Fibroblast of lung (primary cell): ENCODE results near the gene WDR93. TPM values are rescaled to one million over a fixed set of nuclear protein-coding genes. Genes with fewer than 3 reads are reported as not detected.

Source experiments
- DNase-seq, 2 donors: peaks; one replicate each; pipeline versions ENCODE4 v3.0.0 to v3.0.0-alpha.2; 2010; ENCODE audit warnings: low read depth in 2 of 2
- H2AFZ ChIP-seq: 2 replicates; pipeline ENCODE4 v1.5.1; 2012; ENCODE audit warnings: low read length, control low read depth, inconsistent platforms
- H3K27ac ChIP-seq: 2 replicates; pipeline ENCODE4 v1.5.1; 2011; ENCODE audit warnings: low read length, control low read depth; ENCODE audit not compliant: insufficient read depth
- H3K27me3 ChIP-seq: 2 replicates; pipeline ENCODE4 v1.5.1; 2011; ENCODE audit warnings: mild to moderate bottlenecking, low read length; ENCODE audit not compliant: control insufficient read depth, insufficient read depth
- H3K36me3 ChIP-seq: 2 replicates; pipeline ENCODE4 v1.5.1; 2011; ENCODE audit warnings: low read length; ENCODE audit not compliant: control insufficient read depth, insufficient read depth
- H3K4me1 ChIP-seq: 2 replicates; pipeline ENCODE4 v1.5.1; 2011; ENCODE audit warnings: low read length; ENCODE audit not compliant: control insufficient read depth, insufficient read depth; ENCODE audit errors: extremely low read depth
- H3K4me2 ChIP-seq: 2 replicates; pipeline ENCODE4 v1.5.1; 2011; ENCODE audit warnings: low read length, control low read depth; ENCODE audit not compliant: insufficient read depth; ENCODE audit errors: extremely low read depth
- H3K4me3 ChIP-seq, 4 experiments: fragments of 200-600 bp in 1 of 4; sonication (generic) in 1 of 4; replicated peaks in 1 of 4; 2 replicates each; pipeline ENCODE4 v1.5.1; 2011 to 2016; ENCODE audit warnings: low read length in 4 of 4, low read depth in 3 of 4, mild to moderate bottlenecking in 3 of 4, control low read depth in 2 of 4, inconsistent platforms in 1 of 4, mixed read lengths in 1 of 4; ENCODE audit not compliant: insufficient read depth in 1 of 4; ENCODE audit errors: control extremely low read depth in 1 of 4
- H3K79me2 ChIP-seq: 2 replicates; pipeline ENCODE4 v1.5.1; 2012; ENCODE audit warnings: mild to moderate bottlenecking, low read length, inconsistent platforms; ENCODE audit not compliant: control insufficient read depth, insufficient read depth
- H3K9ac ChIP-seq: 2 replicates; pipeline ENCODE4 v1.5.1; 2011; ENCODE audit warnings: mild to moderate bottlenecking, low read length, control low read depth; ENCODE audit not compliant: insufficient read depth
- H3K9me3 ChIP-seq: 2 replicates; pipeline ENCODE4 v1.5.1; 2012; ENCODE audit warnings: low read depth, low read length; ENCODE audit not compliant: control insufficient read depth, insufficient read depth
- H4K20me1 ChIP-seq: 2 replicates; pipeline ENCODE4 v1.5.1; 2011; ENCODE audit warnings: low read length; ENCODE audit not compliant: control insufficient read depth, insufficient read depth; ENCODE audit errors: extremely low read depth
- EZH2 ChIP-seq: IDR thresholded peaks from 2 replicates; pipeline ENCODE4 v1.5.1; 2012; ENCODE audit warnings: low read length, control low read depth, mild to moderate bottlenecking; ENCODE audit errors: missing control alignments
- polyA plus RNA-seq, 2 donors: library from polyadenylated mRNA; depleted of rRNA in 1 of 2; stranded (reverse) in 1 of 2; unstranded in 1 of 2; fragments of >200 nt; gene quantifications; 2 replicates each; pipeline ENCODE4 v1.2.1, GENCODE V29; 2011 to 2012; ENCODE audit warnings: missing spikeins in 1 of 2
- total RNA-seq: library from RNA; depleted of rRNA; stranded (reverse); fragments of >200 nt; gene quantifications from 2 replicates; pipeline ENCODE4 v1.2.1, GENCODE V29; 2014
- TF ChIP-seq, protein P1 (sequence below), 2 donors: IDR thresholded peaks in 1 of 2; conservative IDR thresholded peaks in 1 of 2; 1 replicate in 1 of 2; 2 replicates in 1 of 2; pipeline ENCODE4 v1.5.1; 2011 to 2012; ENCODE audit warnings: low read length in 2 of 2, control low read depth in 1 of 2, inconsistent platforms in 1 of 2, low read depth in 1 of 2, mild to moderate bottlenecking in 1 of 2

Gene WDR93
- total and polyA plus RNA-seq, 2 donors (not counting 1 experiment from before 2014, with no cell fraction given), result 0.14 to 0.17 TPM

DNA sequence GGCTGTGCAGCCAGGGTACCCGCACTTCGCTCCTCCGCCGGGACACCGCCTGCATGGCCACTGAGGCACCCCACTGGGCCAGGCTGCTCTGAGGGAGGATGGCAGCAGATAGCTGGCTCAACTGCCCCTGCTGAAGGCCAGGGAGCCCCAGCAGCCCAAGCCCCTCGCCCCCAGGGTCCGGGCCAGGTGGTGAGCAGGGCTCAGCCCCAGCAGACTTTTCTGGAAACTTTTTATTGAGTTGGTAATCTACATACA lies 23.0 kb upstream of the WDR93 start:
- Histone ChIP-seq H3K9ac (no peak overlapping the region), H2AFZ (no peak overlapping the region), H3K4me2 (no peak overlapping the region), H4K20me1 (no peaks in the 10 kb centered on the region), H3K4me1 (peaks cover 6% of the 10 kb centered on the region), H3K27me3 (no peaks in the 10 kb centered on the region), H3K4me3 (no peak overlapping the region), H3K36me3 (no peaks in the 10 kb centered on the region), H3K79me2 (no peaks in the 10 kb centered on the region), H3K27ac (no peak overlapping the region), H3K9me3 (no peaks in the 10 kb centered on the region)
- no peak for DNase-seq
- TF ChIP-seq, protein P1, sequence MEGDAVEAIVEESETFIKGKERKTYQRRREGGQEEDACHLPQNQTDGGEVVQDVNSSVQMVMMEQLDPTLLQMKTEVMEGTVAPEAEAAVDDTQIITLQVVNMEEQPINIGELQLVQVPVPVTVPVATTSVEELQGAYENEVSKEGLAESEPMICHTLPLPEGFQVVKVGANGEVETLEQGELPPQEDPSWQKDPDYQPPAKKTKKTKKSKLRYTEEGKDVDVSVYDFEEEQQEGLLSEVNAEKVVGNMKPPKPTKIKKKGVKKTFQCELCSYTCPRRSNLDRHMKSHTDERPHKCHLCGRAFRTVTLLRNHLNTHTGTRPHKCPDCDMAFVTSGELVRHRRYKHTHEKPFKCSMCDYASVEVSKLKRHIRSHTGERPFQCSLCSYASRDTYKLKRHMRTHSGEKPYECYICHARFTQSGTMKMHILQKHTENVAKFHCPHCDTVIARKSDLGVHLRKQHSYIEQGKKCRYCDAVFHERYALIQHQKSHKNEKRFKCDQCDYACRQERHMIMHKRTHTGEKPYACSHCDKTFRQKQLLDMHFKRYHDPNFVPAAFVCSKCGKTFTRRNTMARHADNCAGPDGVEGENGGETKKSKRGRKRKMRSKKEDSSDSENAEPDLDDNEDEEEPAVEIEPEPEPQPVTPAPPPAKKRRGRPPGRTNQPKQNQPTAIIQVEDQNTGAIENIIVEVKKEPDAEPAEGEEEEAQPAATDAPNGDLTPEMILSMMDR (conservative IDR thresholded peaks at IDR 0.05 in 1 of 2, IDR thresholded peaks at IDR 0.05 in 1 of 2; ENCODE audit: low read depth in 1 of 2, low read length in 2 of 2), result no peak
- no peak for TF ChIP-seq EZH2

DNA sequence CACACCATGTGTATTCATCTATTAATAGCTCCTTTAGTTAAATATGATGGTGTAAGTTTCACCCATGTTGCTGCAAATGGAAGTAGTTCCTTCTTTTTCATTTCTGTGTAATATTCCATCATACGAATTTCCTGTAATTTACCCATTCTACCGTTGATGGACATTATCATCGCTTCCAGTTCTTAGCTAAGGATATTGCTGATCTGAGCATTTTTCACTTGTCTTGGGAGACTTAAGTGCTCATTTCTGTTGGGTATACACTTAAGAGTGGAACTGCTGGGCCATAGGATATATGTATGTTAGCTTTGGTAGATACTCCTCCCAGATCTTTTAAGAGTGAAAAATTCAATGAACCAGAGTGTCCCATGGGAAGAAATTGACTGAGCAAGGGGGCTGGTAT lies 22.4 kb upstream of the WDR93 start:
- Histone ChIP-seq H4K20me1 (no peaks in the 10 kb centered on the region), H3K4me1 (peaks cover 3% of the 10 kb centered on the region), H3K36me3 (no peaks in the 10 kb centered on the region), H3K27ac (no peak overlapping the region), H3K27me3 (no peaks in the 10 kb centered on the region), H3K4me3 (no peak overlapping the region), H3K9ac (no peak overlapping the region), H3K4me2 (no peak overlapping the region), H3K9me3 (no peaks in the 10 kb centered on the region), H2AFZ (no peak overlapping the region), H3K79me2 (no peaks in the 10 kb centered on the region)
- TF ChIP-seq, protein P1 (conservative IDR thresholded peaks at IDR 0.05 in 1 of 2, IDR thresholded peaks at IDR 0.05 in 1 of 2; ENCODE audit: low read depth in 1 of 2, low read length in 2 of 2), result no peak
- no peak for TF ChIP-seq EZH2
- DNase-seq, result no peak

DNA sequence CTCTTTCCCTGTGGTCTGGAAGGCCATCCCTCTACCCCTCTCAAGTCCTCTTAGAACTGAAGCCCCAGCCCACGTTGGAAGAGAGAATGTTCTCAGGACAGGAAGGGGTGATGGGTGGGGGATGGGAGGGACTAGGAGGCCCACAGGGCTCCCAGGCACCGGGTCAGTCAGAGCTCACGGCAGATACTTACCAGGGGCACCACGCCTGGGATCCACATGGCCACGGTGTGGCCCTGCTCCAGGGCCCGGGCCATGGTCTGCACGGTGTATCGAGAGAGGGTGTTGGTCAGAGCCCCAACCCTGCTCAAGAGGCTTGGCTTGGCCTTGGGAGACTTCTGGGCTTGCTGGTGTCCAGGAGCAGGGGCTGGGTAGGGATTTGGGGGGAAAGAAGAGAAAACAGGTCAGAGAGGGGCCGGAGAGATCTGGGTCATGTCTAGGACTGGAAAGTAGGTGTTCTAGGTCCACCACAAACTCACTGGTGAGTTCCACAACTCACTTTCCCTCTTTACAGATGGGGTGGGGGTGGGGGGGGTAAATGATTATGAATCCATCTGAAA lies 21.2 kb upstream of the WDR93 start:
- Histone ChIP-seq H3K27ac (no peak overlapping the region), H3K4me1 (no peaks in the 10 kb centered on the region), H3K27me3 (no peaks in the 10 kb centered on the region), H3K9ac (no peak overlapping the region), H3K79me2 (no peaks in the 10 kb centered on the region), H3K36me3 (no peaks in the 10 kb centered on the region), H3K4me2 (no peak overlapping the region), H3K4me3 (no peak overlapping the region), H3K9me3 (no peaks in the 10 kb centered on the region), H4K20me1 (no peaks in the 10 kb centered on the region), H2AFZ (no peak overlapping the region)
- no peak for DNase-seq
- no peak for TF ChIP-seq EZH2
- TF ChIP-seq, protein P1 (conservative IDR thresholded peaks at IDR 0.05 in 1 of 2, IDR thresholded peaks at IDR 0.05 in 1 of 2; ENCODE audit: low read depth in 1 of 2, low read length in 2 of 2), result no peak
